Measurements from ENCODE around the gene ESCO1. TPM values are rescaled to one million over a fixed set of nuclear protein-coding genes. Genes with fewer than 3 reads are reported as not detected.

Gene ESCO1
- total RNA-seq, 1 experiment from 2014 or later, result 23.0 TPM

- intact Hi-C loops (cut with micrococcal nuclease; ENCODE audit: unreplicated experiment), result no loop called here
- H3K36me3 Mint-ChIP-seq (ENCODE audit: insufficient read depth, unreplicated experiment), result peaks cover 63% of the 10 kb centered on the region
- H3K27ac Mint-ChIP-seq (ENCODE audit: unreplicated experiment), result no peak overlapping the region
- H3K4me1 Mint-ChIP-seq (ENCODE audit: low read depth, unreplicated experiment), result no peaks in the 10 kb centered on the region
- no peak overlapping the region for H3K4me3 Mint-ChIP-seq (ENCODE audit: unreplicated experiment)
- ChIA-PET CTCF (no interaction called here), POLR2A (no interaction called here)
- no peaks in the 10 kb centered on the region for H3K9me3 Mint-ChIP-seq (ENCODE audit: unreplicated experiment)
- no peaks in the 10 kb centered on the region for H3K27me3 Mint-ChIP-seq (ENCODE audit: insufficient read depth, unreplicated experiment)
- Histone ChIP-seq H3K27me3 (replicated peaks; ENCODE audit: control insufficient read depth, insufficient read depth, low read length) (no peaks in the 10 kb centered on the region), H3K36me3 (ENCODE audit: control insufficient read depth, insufficient read depth, low read length) (no peaks in the 10 kb centered on the region), H3K9me3 (no peaks in the 10 kb centered on the region), H3K4me3 (ENCODE audit: low read depth, low read length) (no peak overlapping the region), H3K4me1 (no peaks in the 10 kb centered on the region)
- no peak for TF ChIP-seq CTCF (IDR thresholded peaks at IDR 0.05; ENCODE audit: insufficient read depth in 1 of 2, low read depth in 1 of 2, low read length in 1 of 2, severe bottlenecking in 1 of 2, unreplicated experiment in 1 of 2)
- no peak for DNase-seq
- BruUV-seq (replicated peaks), result no TSS peak
These were observed 41.3 kb downstream of the ESCO1 start for GRCh38 chr18:21559195-21559594.

GRCh38 chr18:21557607-21558253 is 42.8 kb downstream of the ESCO1 start:
- H3K36me3 Mint-ChIP-seq (ENCODE audit: insufficient read depth, unreplicated experiment), result peaks cover 63% of the 10 kb centered on the region
- CTCF ChIA-PET, result no interaction called here

GRCh38 chr18:21550510-21550970 is 50.0 kb downstream of the ESCO1 start:
- Mint-ChIP-seq H3K4me3 (ENCODE audit: unreplicated experiment) (no peak overlapping the region), H3K9me3 (ENCODE audit: unreplicated experiment) (no peaks in the 10 kb centered on the region), H3K36me3 (ENCODE audit: insufficient read depth, unreplicated experiment) (peaks cover 72% of the 10 kb centered on the region), H3K4me1 (ENCODE audit: low read depth, unreplicated experiment) (peaks cover 15% of the 10 kb centered on the region), H3K27me3 (ENCODE audit: insufficient read depth, unreplicated experiment) (no peaks in the 10 kb centered on the region), H3K27ac (ENCODE audit: unreplicated experiment) (peak overlapping the region; percentile 77)
- no peak overlapping the region for H3K4me3 ChIP-seq (ENCODE audit: low read depth, low read length)
- DNase-seq, result peak; percentile 63 to 65
- TF ChIP-seq CTCF (IDR thresholded peaks at IDR 0.05; ENCODE audit: insufficient read depth in 1 of 2, low read depth in 1 of 2, low read length in 1 of 2, severe bottlenecking in 1 of 2, unreplicated experiment in 1 of 2), result no peak
- intact Hi-C loops (cut with micrococcal nuclease; ENCODE audit: unreplicated experiment), result no loop called here
- peaks cover 19% of the 10 kb centered on the region for H3K4me1 ChIP-seq
- H3K27me3 ChIP-seq (replicated peaks; ENCODE audit: control insufficient read depth, insufficient read depth, low read length), result no peaks in the 10 kb centered on the region
- ChIA-PET POLR2A (no interaction called here), CTCF (no interaction called here)
- no TSS peak for BruUV-seq (replicated peaks)
- H3K36me3 ChIP-seq (ENCODE audit: control insufficient read depth, insufficient read depth, low read length), result peaks cover 2% of the 10 kb centered on the region
- H3K9me3 ChIP-seq, result no peaks in the 10 kb centered on the region

More at GRCh38 chr18:21557607-21558253, 42.8 kb downstream of the ESCO1 start:
- no peak overlapping the region for H3K4me3 Mint-ChIP-seq (ENCODE audit: unreplicated experiment)
- H3K27me3 Mint-ChIP-seq (ENCODE audit: insufficient read depth, unreplicated experiment), result no peaks in the 10 kb centered on the region
- H3K27me3 ChIP-seq (replicated peaks; ENCODE audit: control insufficient read depth, insufficient read depth, low read length), result no peaks in the 10 kb centered on the region
- H3K27ac Mint-ChIP-seq (ENCODE audit: unreplicated experiment), result no peak overlapping the region
- intact Hi-C loops (cut with micrococcal nuclease; ENCODE audit: unreplicated experiment), result no loop called here
- no peaks in the 10 kb centered on the region for H3K9me3 Mint-ChIP-seq (ENCODE audit: unreplicated experiment)
- no peak overlapping the region for H3K4me3 ChIP-seq (ENCODE audit: low read depth, low read length)
- H3K4me1 Mint-ChIP-seq (ENCODE audit: low read depth, unreplicated experiment), result no peaks in the 10 kb centered on the region
- no peaks in the 10 kb centered on the region for H3K9me3 ChIP-seq
- no peak for TF ChIP-seq CTCF (IDR thresholded peaks at IDR 0.05; ENCODE audit: insufficient read depth in 1 of 2, low read depth in 1 of 2, low read length in 1 of 2, severe bottlenecking in 1 of 2, unreplicated experiment in 1 of 2)
- DNase-seq, result no peak
- POLR2A ChIA-PET, result no interaction called here
- H3K36me3 ChIP-seq (ENCODE audit: control insufficient read depth, insufficient read depth, low read length), result peaks cover 2% of the 10 kb centered on the region
- no TSS peak for BruUV-seq (replicated peaks)
- H3K4me1 ChIP-seq, result no peaks in the 10 kb centered on the region
